Panc1 (cell line): ENCODE data around the gene AGXT2. TPM values are rescaled to one million over a fixed set of nuclear protein-coding genes. Genes with fewer than 3 reads are reported as not detected.

Experiments
- ATAC-seq: fragments of 200-7000 bp; cut with Tn5 transposase; 2 replicates; pipeline ENCODE4 v1.9.1; 2020; ENCODE audit warnings: mild to moderate bottlenecking, moderate library complexity
- BruUV-seq: library from RNA; stranded (reverse); fragments of 400-500 nt; replicated peaks from 2 replicates; lab custom pipeline; 2021; lab: Mats Ljungman, UMichigan
- CTCF ChIA-PET: fragments of 300-600 bp; sonication (Branson Sonifier 250); formaldehyde crosslinking; loops from one replicate; lab custom pipeline; 2022; ENCODE audit warnings: antibody characterized with exemption; lab: Charles Lee
- POLR2A ChIA-PET: fragments of 300-600 bp; sonication (Branson Sonifier 250); formaldehyde crosslinking; loops from one replicate; lab custom pipeline; 2022; ENCODE audit warnings: antibody characterized with exemption; lab: Charles Lee
- DNase-seq: peaks from one replicate; pipeline ENCODE4 v3.0.0-alpha.2; 2010; ENCODE audit warnings: low read depth, low spot score
- H3K27ac ChIP-seq: 2 replicates; pipeline ENCODE4 v1.5.1; 2011; ENCODE audit warnings: mild to moderate bottlenecking, low read length, inconsistent platforms
- H3K27me3 ChIP-seq: fragments of 200-500 bp; sonication (Bioruptor generic); 2 replicates; pipeline ENCODE4 v1.6.0; 2014; ENCODE audit warnings: low read length, inconsistent platforms; ENCODE audit not compliant: control insufficient read depth, insufficient read depth
- H3K36me3 ChIP-seq: fragments of 200-500 bp; sonication (Bioruptor generic); 2 replicates; pipeline ENCODE4 v1.5.1; 2014; ENCODE audit warnings: inconsistent platforms, mild to moderate bottlenecking, low read length, moderate library complexity; ENCODE audit not compliant: control insufficient read depth, insufficient read depth
- H3K4me1 ChIP-seq: 2 replicates; pipeline ENCODE4 v1.5.1; 2011; ENCODE audit warnings: inconsistent platforms, mild to moderate bottlenecking, low read length, moderate library complexity; ENCODE audit not compliant: control insufficient read depth, insufficient read depth
- H3K4me3 ChIP-seq, 2 experiments: 2 replicates each; pipeline ENCODE4 v1.5.1; 2011 to 2012; ENCODE audit warnings: low read depth in 2 of 2, low read length in 2 of 2, mild to moderate bottlenecking in 2 of 2, inconsistent platforms in 1 of 2, moderate library complexity in 1 of 2
- H3K9me3 ChIP-seq: fragments of 200-500 bp; sonication (Bioruptor generic); 2 replicates; pipeline ENCODE4 v1.5.1; 2014; ENCODE audit warnings: low read depth, mild to moderate bottlenecking, inconsistent platforms, low read length, moderate library complexity; ENCODE audit not compliant: control insufficient read depth, insufficient read depth
- CTCF ChIP-seq: fragments of 450-650 bp; IDR thresholded peaks from 2 replicates; pipeline ENCODE4 v1.5.1; 2017; ENCODE audit warnings: mild to moderate bottlenecking
- POLR2AphosphoS5 ChIP-seq: IDR thresholded peaks from 2 replicates; pipeline ENCODE4 v1.6.1; 2012; ENCODE audit warnings: mild to moderate bottlenecking, low read depth, low read length, moderate library complexity
- SIN3A ChIP-seq: IDR thresholded peaks from 2 replicates; pipeline ENCODE4 v1.6.1; 2012; ENCODE audit warnings: low read depth, mild to moderate bottlenecking, low read length, moderate library complexity, borderline replicate concordance; ENCODE audit not compliant: insufficient read depth
- TCF7L2 ChIP-seq: IDR thresholded peaks from 2 replicates; pipeline ENCODE4 v1.6.1; 2011; ENCODE audit warnings: mild to moderate bottlenecking, low read depth, low read length, inconsistent platforms
- in situ Hi-C: cut with HindIII; loops from 2 replicates; pipeline ENCODE4 v1.10.0; 2016; ENCODE audit warnings: low sequenced_read_pairs, low pct_unique_long_range_greater_than_20kb
- intact Hi-C: fragments of 100-400 bp; cut with micrococcal nuclease; formaldehyde crosslinking; loops from one replicate; pipeline ENCODE4 v1.10.0; 2022; ENCODE audit not compliant: unreplicated experiment
- total RNA-seq: library from RNA; stranded (reverse); gene quantifications from one replicate; pipeline ENCODE4 v1.2.1, GENCODE V29; 2021; ENCODE audit not compliant: unreplicated experiment
- TF ChIP-seq, protein P1 (sequence below), 2 experiments: IDR thresholded peaks; 2 replicates each; pipeline ENCODE4 v1.6.1; 2011 to 2012; ENCODE audit warnings: low read depth in 2 of 2, control low read depth in 1 of 2, low read length in 1 of 2, mild to moderate bottlenecking in 1 of 2, moderate library complexity in 1 of 2; ENCODE audit not compliant: insufficient read depth in 1 of 2

Gene AGXT2
- total RNA-seq, 1 experiment from 2014 or later = not detected

- intact Hi-C loops = no loop called here
- no peak for TF ChIP-seq CTCF
- TF ChIP-seq, protein P1, sequence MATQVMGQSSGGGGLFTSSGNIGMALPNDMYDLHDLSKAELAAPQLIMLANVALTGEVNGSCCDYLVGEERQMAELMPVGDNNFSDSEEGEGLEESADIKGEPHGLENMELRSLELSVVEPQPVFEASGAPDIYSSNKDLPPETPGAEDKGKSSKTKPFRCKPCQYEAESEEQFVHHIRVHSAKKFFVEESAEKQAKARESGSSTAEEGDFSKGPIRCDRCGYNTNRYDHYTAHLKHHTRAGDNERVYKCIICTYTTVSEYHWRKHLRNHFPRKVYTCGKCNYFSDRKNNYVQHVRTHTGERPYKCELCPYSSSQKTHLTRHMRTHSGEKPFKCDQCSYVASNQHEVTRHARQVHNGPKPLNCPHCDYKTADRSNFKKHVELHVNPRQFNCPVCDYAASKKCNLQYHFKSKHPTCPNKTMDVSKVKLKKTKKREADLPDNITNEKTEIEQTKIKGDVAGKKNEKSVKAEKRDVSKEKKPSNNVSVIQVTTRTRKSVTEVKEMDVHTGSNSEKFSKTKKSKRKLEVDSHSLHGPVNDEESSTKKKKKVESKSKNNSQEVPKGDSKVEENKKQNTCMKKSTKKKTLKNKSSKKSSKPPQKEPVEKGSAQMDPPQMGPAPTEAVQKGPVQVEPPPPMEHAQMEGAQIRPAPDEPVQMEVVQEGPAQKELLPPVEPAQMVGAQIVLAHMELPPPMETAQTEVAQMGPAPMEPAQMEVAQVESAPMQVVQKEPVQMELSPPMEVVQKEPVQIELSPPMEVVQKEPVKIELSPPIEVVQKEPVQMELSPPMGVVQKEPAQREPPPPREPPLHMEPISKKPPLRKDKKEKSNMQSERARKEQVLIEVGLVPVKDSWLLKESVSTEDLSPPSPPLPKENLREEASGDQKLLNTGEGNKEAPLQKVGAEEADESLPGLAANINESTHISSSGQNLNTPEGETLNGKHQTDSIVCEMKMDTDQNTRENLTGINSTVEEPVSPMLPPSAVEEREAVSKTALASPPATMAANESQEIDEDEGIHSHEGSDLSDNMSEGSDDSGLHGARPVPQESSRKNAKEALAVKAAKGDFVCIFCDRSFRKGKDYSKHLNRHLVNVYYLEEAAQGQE (IDR thresholded peaks at IDR 0.05; ENCODE audit: insufficient read depth in 1 of 2, low read depth in 2 of 2, low read length in 1 of 2) = no peak
- TF ChIP-seq POLR2AphosphoS5 = no peak
- no peak for TF ChIP-seq SIN3A
- no peak for TF ChIP-seq TCF7L2
- Histone ChIP-seq H3K27ac (no peak overlapping the region), H3K4me1 (no peaks in the 10 kb centered on the region), H3K9me3 (no peaks in the 10 kb centered on the region), H3K27me3 (peaks cover 16% of the 10 kb centered on the region; the same call in 1 of the 2 replicates), H3K4me3 (no peak overlapping the region), H3K36me3 (no peaks in the 10 kb centered on the region)
- ChIA-PET CTCF (no interaction called here), POLR2A (no interaction called here)
- no peak for DNase-seq
- in situ Hi-C loops = no loop called here
- no peak for ATAC-seq
- no TSS peak for BruUV-seq
Measured at GRCh38 chr5:35026941-35027340, 20.8 kb downstream of the AGXT2 start.

GRCh38 chr5:35026280-35026840 lies 21.4 kb downstream of the AGXT2 start:
- CTCF ChIA-PET = no interaction called here
- intact Hi-C loops (no loop called here), in situ Hi-C loops (no loop called here)
- ATAC-seq = no peak
- Histone ChIP-seq H3K36me3 (no peaks in the 10 kb centered on the region), H3K4me1 (no peaks in the 10 kb centered on the region), H3K9me3 (no peaks in the 10 kb centered on the region), H3K27ac (no peak overlapping the region), H3K4me3 (no peak overlapping the region), H3K27me3 (peaks cover 16% of the 10 kb centered on the region; the same call in 1 of the 2 replicates)
- no peak for DNase-seq
- POLR2A ChIA-PET = no interaction called here
- BruUV-seq = no TSS peak
- no peak for TF ChIP-seq POLR2AphosphoS5
- no peak for TF ChIP-seq TCF7L2
- TF ChIP-seq SIN3A = no peak
- no peak for TF ChIP-seq CTCF
- TF ChIP-seq, protein P1 (IDR thresholded peaks at IDR 0.05; ENCODE audit: insufficient read depth in 1 of 2, low read depth in 2 of 2, low read length in 1 of 2) = no peak
